GM18867 (cell line): Measurements from ENCODE around the gene TPH2.

Source experiments
- ATAC-seq: cut with Tn5 transposase; IDR thresholded peaks from one replicate; pipeline ENCODE4 v1.9.1; 2021; ENCODE audit warnings: mild to moderate bottlenecking, moderate library complexity; ENCODE audit not compliant: unreplicated experiment

Gene TPH2

DNA sequence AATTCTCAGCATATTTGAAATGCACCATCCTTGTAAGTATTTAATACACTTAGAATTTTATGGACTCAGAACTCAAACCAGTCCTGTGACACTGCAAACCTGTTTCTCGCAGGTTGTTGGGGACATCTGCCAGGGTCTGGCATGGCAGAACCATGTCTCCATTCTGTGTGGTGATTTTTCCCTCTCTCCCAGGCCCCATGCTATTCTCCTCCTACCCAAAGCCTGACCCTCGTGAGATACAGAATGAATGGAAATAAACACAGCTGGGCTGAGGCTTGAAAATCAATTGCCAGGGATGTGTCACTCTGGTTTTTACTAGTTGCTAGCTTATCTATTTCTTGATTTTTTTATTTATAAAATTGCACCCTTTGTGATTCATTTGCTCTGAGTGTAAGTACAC is 19.8 kb downstream of the TPH2 start:
- no peak for ATAC-seq

DNA sequence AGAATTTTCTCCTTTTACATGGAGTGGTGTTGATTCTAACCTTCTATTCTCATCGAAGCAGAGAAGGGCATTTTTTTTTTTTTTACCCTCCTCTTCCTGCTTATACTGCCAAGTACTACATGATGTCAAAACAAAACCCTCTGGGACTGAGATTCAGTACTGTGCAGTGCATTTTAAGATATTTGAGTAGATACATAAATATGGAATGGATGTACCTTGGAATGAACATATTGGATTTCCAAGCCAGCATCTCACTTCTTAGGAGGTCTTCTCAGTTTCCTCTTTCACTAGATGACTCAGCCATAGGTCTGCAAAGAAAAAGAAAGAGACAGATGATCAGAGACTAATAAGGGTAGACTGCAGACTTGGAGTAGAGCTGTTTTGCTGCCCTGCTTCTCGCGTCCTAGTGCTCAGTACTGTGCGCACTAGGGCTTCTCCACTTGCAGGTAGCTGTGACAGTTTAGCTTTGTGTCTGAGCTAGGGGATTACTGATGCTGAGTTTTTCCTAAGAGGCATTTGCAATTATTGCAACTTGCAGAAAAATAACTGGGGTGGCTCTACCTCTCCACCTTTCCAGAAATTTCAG is 20.4 kb downstream of the TPH2 start:
- no peak for ATAC-seq

GRCh38 chr12:71967211-71967610 is 28.6 kb downstream of the TPH2 start:
- ATAC-seq: no peak

- no peak for ATAC-seq
Observed at GRCh38 chr12:71969330-71969729, 30.7 kb downstream of the TPH2 start.

DNA sequence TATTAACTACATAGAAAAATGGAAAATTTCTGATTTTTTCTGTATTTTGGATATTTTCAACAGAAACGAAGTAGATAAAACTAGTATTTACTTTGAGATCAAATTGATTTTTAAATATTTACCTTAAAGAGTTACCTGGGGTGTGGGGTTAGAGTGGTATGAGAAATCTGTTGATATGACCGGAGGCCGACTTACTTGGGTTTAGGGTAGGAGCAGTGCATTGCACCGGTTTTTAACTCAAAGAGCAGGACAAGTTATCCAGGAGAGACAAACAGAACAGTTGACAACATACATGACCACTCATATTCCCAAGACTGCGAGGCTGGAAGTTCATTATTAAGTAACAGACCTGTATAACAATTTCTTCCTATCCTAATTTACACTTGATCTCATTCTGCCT is 31.4 kb downstream of the TPH2 start:
- ATAC-seq: no peak

DNA sequence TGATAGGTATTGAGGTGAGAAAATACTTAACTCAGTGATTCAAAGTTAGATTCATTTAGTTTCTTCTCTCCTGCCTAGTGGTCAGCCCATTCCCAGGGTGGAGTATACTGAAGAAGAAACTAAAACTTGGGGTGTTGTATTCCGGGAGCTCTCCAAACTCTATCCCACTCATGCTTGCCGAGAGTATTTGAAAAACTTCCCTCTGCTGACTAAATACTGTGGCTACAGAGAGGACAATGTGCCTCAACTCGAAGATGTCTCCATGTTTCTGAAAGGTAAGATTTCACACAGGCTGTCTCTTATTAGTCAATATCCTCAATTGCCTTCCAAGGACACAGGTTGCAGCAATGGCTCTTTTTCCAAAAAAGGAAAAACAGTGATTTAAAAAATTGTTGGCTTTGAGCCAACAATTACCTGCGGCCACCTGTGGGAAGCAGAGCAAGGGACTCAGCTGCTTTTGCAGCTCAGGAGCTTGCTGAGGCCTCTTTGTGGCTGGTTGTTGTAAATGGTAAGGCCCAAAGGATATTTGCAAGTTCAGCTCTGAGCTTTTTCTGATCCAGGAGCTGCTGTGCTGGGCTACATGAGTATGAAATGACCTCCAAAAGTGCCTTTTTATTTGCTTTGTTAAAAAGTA is 33.9 kb downstream of the TPH2 start:
- no peak for ATAC-seq

GRCh38 chr12:71973687-71974086 is 35.0 kb downstream of the TPH2 start:
- no peak for ATAC-seq

GRCh38 chr12:71980538-71980937 is 41.9 kb downstream of the TPH2 start:
- no peak for ATAC-seq

GRCh38 chr12:71981149-71981548 is 42.5 kb downstream of the TPH2 start:
- no peak for ATAC-seq

DNA sequence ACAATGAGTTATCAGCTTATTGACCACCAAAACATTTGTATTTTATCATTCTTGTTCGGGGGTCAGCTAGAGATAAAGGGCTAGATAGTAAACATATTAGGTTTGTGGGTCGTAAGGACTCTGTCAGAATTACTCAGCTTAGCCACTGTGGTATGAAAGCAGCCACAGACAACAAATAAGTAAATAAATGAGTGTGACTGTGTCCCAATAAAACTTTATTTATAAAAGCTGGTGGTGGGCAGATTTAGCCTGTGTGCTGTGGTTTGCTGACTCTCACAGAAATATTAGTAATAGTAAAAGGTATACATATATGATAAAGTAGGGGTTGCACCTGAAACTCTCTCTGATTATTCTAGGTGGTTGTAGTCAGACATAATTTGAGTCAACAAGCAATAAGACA is 56.1 kb downstream of the TPH2 start:
- ATAC-seq: no peak

- ATAC-seq: no peak
Observed at GRCh38 chr12:71999795-72000194, 61.1 kb downstream of the TPH2 start.

DNA sequence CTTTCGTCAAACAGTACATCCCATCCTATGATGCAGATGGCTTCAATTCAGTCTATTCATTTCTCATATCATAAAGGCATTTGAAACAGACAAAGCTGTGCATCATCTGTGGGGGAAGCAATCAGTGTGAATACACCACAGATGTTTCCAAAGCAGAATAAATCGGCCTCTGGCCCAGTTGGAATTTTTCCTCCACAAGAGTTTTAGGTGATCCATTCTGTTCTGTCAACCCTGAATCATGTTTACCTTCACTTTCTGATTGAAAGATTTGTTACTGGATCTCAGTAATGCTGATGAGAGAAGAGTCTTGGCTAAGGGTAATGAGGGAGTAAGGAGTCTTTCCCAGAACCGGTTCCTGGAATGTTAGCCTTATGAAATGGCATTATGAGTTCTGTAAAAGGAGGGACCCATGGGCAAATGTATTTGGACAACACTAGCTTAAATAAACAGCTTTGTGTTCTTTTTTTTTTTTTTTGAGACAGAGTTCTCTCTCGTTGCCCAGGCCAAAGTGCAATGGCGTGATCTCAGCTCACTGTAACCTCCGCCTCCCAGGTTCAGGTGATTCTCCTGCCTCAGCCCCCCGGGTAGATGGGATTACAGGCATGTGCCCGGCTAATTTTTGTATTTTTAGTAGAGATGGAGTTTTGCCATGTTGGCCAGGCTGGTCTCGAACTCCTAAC is 62.5 kb downstream of the TPH2 start:
- no peak for ATAC-seq

- no peak for ATAC-seq
Observed at GRCh38 chr12:72006766-72007165, 68.1 kb downstream of the TPH2 start.

GRCh38 chr12:72010356-72010755 is 71.7 kb downstream of the TPH2 start:
- ATAC-seq: no peak

GRCh38 chr12:72011374-72011773 is 72.7 kb downstream of the TPH2 start:
- no peak for ATAC-seq

GRCh38 chr12:72012874-72013273 is 74.2 kb downstream of the TPH2 start:
- ATAC-seq: no peak

DNA sequence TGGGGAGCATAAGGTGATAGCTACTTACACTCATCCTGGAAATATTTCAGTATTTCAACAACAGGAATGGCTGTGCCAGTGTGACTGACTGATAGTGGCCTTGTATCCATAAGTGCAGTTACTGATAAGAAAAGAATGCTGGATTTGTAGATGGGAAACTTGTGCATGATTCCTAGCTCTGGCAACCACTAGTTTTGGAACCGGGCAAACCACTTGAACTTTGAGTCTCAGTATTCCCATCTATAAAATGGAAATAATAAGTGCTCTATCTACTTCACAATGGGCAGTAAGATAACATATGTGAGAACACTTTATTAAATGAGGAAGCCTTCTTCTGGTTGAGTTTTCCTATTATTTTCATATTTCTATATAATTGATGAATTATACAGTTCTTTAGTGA is 77.2 kb downstream of the TPH2 start:
- ATAC-seq: no peak

GRCh38 chr12:72017054-72017651 is 78.5 kb downstream of the TPH2 start:
- peak; percentile 98 for ATAC-seq

DNA sequence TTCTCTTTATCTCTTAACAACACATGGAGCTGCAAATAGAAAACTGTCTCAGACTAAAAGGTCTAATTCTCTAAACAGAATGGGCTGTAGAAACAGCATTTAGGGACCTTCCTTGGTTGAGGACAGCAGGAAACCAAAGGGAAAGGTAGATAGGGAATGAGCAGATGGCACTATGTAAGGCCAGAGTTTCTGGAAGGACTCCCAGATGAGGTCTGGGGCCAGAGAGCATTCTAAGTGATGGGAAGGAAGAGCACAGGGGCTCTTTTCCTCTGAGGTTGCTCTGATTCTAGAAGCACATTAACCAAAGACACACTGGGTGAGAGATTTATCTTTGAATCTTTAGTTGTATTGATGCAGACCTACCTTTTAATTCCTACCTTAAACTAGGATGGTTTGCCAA is 79.4 kb downstream of the TPH2 start:
- no peak for ATAC-seq

- no peak for ATAC-seq
Observed at GRCh38 chr12:72024613-72025012, 86.0 kb downstream of the TPH2 start.

DNA sequence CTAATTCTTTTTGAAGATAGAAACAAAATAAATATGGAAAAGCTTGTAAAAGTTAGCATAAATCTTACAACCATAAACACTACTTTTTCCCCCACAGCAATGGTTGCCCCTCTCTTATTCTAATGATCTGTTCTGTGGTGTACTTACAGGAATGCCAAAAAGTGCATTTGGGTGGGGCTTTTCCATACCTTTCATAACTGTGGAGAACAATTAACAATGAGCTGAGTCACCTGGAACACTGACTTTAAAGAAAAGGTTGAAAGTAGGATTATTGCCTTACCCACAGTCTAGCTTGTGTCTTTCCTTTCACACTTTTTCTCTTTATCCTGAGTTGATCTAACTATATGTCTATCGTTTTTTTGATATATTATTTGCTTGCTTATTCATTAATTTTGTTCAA is 86.9 kb downstream of the TPH2 start:
- ATAC-seq: no peak

- ATAC-seq: no peak
Observed at GRCh38 chr12:72028966-72029365, 90.3 kb downstream of the TPH2 start.
